Measurements from ENCODE around the gene HOXA5.

The HOXA5 gene

GRCh38 chr7:27148031-27148755, 4.7 kb upstream of the HOXA5 start:
- no peak for DNase-seq (ENCODE audit: low read depth)

GRCh38 chr7:27147199-27148030, 3.9 kb upstream of the HOXA5 start, which contains the start of gene HOXA6:
Gene HOXA6 (minus strand): TSS chr7:27147774. CDS start chr7:27147749, 25 bp downstream.
- no peak for DNase-seq (ENCODE audit: low read depth)

GRCh38 chr7:27146491-27147198, 3.2 kb upstream of the HOXA5 start:
- DNase-seq (ENCODE audit: low read depth) = no peak

GRCh38 chr7:27145914-27146412, 2.5 kb upstream of the HOXA5 start:
- DNase-seq (ENCODE audit: low read depth) = no peak

- DNase-seq (ENCODE audit: low read depth) = no peak
These were observed 1.9 kb upstream of the HOXA5 start for GRCh38 chr7:27145165-27145913.

- DNase-seq (ENCODE audit: low read depth) = no peak
These were observed 1.3 kb upstream of the HOXA5 start for GRCh38 chr7:27144781-27145164.

GRCh38 chr7:27143950-27144780, 684 bp upstream of the HOXA5 start:
- DNase-seq (ENCODE audit: low read depth) = no peak

GRCh38 chr7:27142580-27143022, 880 bp downstream of the HOXA5 start:
- DNase-seq (ENCODE audit: low read depth) = no peak

- DNase-seq (ENCODE audit: low read depth) = no peak
These were observed 1.4 kb downstream of the HOXA5 start for GRCh38 chr7:27141923-27142579.

GRCh38 chr7:27141137-27141922, 2.2 kb downstream of the HOXA5 start:
- DNase-seq (ENCODE audit: low read depth) = no peak

GRCh38 chr7:27140126-27140857, 3.2 kb downstream of the HOXA5 start:
- no peak for DNase-seq (ENCODE audit: low read depth)

GRCh38 chr7:27139334-27140125, 4.0 kb downstream of the HOXA5 start:
- no peak for DNase-seq (ENCODE audit: low read depth)

- no peak for DNase-seq (ENCODE audit: low read depth)
These were observed 4.5 kb downstream of the HOXA5 start for GRCh38 chr7:27138985-27139333.

GRCh38 chr7:27138472-27138871, 5.0 kb downstream of the HOXA5 start:
- DNase-seq (ENCODE audit: low read depth) = no peak

- DNase-seq (ENCODE audit: low read depth) = no peak
These were observed 5.7 kb downstream of the HOXA5 start for GRCh38 chr7:27137640-27138315.

GRCh38 chr7:27134392-27134791, 9.1 kb downstream of the HOXA5 start:
- no peak for DNase-seq (ENCODE audit: low read depth)

Data from activated gamma-delta T cell treated with anti-CD3 and anti-CD28 coated beads, Interleukin-2, amount 50 U/mL, for 16 hours (primary cell).